Superior temporal gyrus (tissue), 1 donor: ENCODE results near the gene OR4L1.
"Not testable (repeated sequence)": the region's sequence is repeated elsewhere in the genome, so short reads cannot be mapped to it uniquely, and the experiment has no call there.

ENCODE experiments used
- DNase-seq: peaks from one replicate; pipeline ENCODE4 v3.0.0-alpha.2; 2016; ENCODE audit errors: extremely low spot score

The OR4L1 gene

GRCh38 chr14:20059745-20060144 lies at the start of gene OR4L1:
Gene OR4L1 (plus strand): TSS chr14:20060045. CDS start chr14:20060045, 0 bp downstream.
- no peak for DNase-seq

GRCh38 chr14:20019257-20019865 lies 40.5 kb upstream of the OR4L1 start, which contains the start of gene OR4K14:
Gene OR4K14 (minus strand): TSS chr14:20019307. CDS start chr14:20015193, 4,114 bp downstream.
- DNase-seq: no peak

- no peak for DNase-seq
Measured at GRCh38 chr14:20031058-20031457, 28.8 kb upstream of the OR4L1 start.

- DNase-seq: no peak
Measured at GRCh38 chr14:20035449-20035848, 24.4 kb upstream of the OR4L1 start.

GRCh38 chr14:20035938-20036337 lies 23.9 kb upstream of the OR4L1 start, which contains the start of gene OR4K13:
Gene OR4K13 (minus strand): TSS chr14:20036038. CDS start chr14:20034758, 1,280 bp downstream.
- no peak for DNase-seq

GRCh38 chr14:20044243-20044642 lies 15.6 kb upstream of the OR4L1 start:
- DNase-seq: no peak

GRCh38 chr14:20048202-20048601 lies 11.6 kb upstream of the OR4L1 start:
- DNase-seq: no peak

- DNase-seq: no peak
Measured at GRCh38 chr14:20092050-20092449, 32.2 kb downstream of the OR4L1 start.

GRCh38 chr14:20093442-20093841 lies 33.6 kb downstream of the OR4L1 start:
- no peak for DNase-seq

- DNase-seq: not testable (repeated sequence)
Measured at GRCh38 chr14:20098926-20099770, 39.3 kb downstream of the OR4L1 start.

GRCh38 chr14:20110438-20110837 lies 50.6 kb downstream of the OR4L1 start, which contains the start of gene OR4K17:
Gene OR4K17 (plus strand): TSS chr14:20110739. CDS start chr14:20117500, 6,761 bp downstream.
- DNase-seq: no peak
